Esophagus squamous epithelium (tissue), 5 donors: ENCODE measurements around the gene PRKCD. TPM values are rescaled to one million over a fixed set of nuclear protein-coding genes. Genes with fewer than 3 reads are reported as not detected.

Experiments used
- DNase-seq: peaks from one replicate; lab custom pipeline; 2025; lab: John Stamatoyannopoulos, UW
- H3K27ac ChIP-seq, 4 donors: fragments of 200-600 bp; sonication (generic); one replicate each; pipeline ENCODE4 v1.5.1; 2016 to 2019; ENCODE audit warnings: mild to moderate bottlenecking in 1 of 4
- H3K27me3 ChIP-seq, 4 donors: fragments of 200-600 bp; sonication (generic); 1 replicate in 3 of 4; 2 replicates in 1 of 4; pipeline versions ENCODE4 v1.5.1 to v1.6.0; 2017 to 2021; ENCODE audit warnings: antibody characterized with exemption in 1 of 4
- H3K36me3 ChIP-seq, 3 donors: fragments of 200-600 bp; sonication (generic); one replicate each; pipeline ENCODE4 v1.5.1; 2016 to 2019
- H3K4me1 ChIP-seq, 3 donors: fragments of 200-600 bp; sonication (generic); one replicate each; pipeline ENCODE4 v1.5.1; 2017 to 2019
- H3K4me3 ChIP-seq, 4 donors: fragments of 200-600 bp; sonication (generic); 1 replicate in 3 of 4; 2 replicates in 1 of 4; pipeline ENCODE4 v1.5.1; 2016 to 2019; ENCODE audit warnings: mild to moderate bottlenecking in 2 of 4, moderate library complexity in 1 of 4
- H3K9me3 ChIP-seq, 3 donors: fragments of 200-600 bp; sonication (generic); one replicate each; pipeline ENCODE4 v1.5.1; 2016 to 2019
- CTCF ChIP-seq, 6 experiments: fragments of 450-650 bp in 4 of 6; fragments of 200-600 bp in 2 of 6; sonication (generic) in 2 of 6; IDR thresholded peaks; one replicate each; pipeline ENCODE4 v1.5.1; 2016 to 2019; ENCODE audit warnings: antibody characterized with exemption in 6 of 6, mild to moderate bottlenecking in 4 of 6, moderate library complexity in 4 of 6
- POLR2A ChIP-seq, 4 donors: fragments of 450-650 bp; IDR thresholded peaks; one replicate each; pipeline ENCODE4 v1.6.1; 2017; ENCODE audit warnings: antibody characterized with exemption in 4 of 4, mild to moderate bottlenecking in 4 of 4, moderate library complexity in 3 of 4
- WGBS, 2 donors: methylation state at CpG; one replicate each; pipeline ENCODE4 v1.1.5; 2018; 5-methylcytosine and 5-hydroxymethylcytosine counted together
- intact Hi-C: fragments of 100-400 bp; cut with DNase I; formaldehyde crosslinking; loops from one replicate; pipeline ENCODE4 v1.15.0; 2022
- total RNA-seq, 4 donors: library from RNA; depleted of rRNA; stranded (reverse); fragments of >200 nt; gene quantifications; one replicate each; pipeline ENCODE4 v1.1.0, GENCODE V29; 2016
- donor health status: DM: yes; HTN: yes; CAD: no.

PRKCD gene
- total RNA-seq, 4 donors from 2014 or later: 8.8 to 21.5 (median 20.1) TPM

- H3K4me3 ChIP-seq: no peak overlapping the region
- DNase-seq: no peak
- WGBS, 2 donors: no CpG with 5 or more reads among the region's 15 CpGs
- no peaks in the 10 kb centered on the region for H3K9me3 ChIP-seq
- TF ChIP-seq POLR2A (IDR thresholded peaks at IDR 0.05) (no peak), CTCF (IDR thresholded peaks at IDR 0.05) (no peak)
- H3K27me3 ChIP-seq: no peaks in the 10 kb centered on the region
- H3K36me3 ChIP-seq: peaks cover 16 to 100% (median 26%) of the 10 kb centered on the region in 3 donors
- no peak overlapping the region for H3K27ac ChIP-seq
- peaks cover 0 to 9% (median 0%) of the 10 kb centered on the region in 3 donors for H3K4me1 ChIP-seq
- intact Hi-C loops: no loop called here
Measured at GRCh38 chr3:53178246-53178645, 17.2 kb downstream of the PRKCD start.

DNA sequence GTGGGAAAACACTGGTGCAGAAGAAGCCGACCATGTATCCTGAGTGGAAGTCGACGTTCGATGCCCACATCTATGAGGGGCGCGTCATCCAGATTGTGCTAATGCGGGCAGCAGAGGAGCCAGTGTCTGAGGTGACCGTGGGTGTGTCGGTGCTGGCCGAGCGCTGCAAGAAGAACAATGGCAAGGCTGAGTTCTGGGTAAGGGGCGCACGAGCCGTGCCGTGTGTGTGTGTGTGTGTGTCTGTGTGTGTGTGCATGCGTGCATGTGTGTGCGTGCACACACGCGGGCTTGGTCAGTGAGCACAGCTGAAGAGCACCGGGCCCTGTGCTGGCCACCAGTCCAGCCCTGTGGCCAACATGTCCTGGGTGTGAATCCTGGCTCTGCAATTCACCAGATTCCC lies 18.6 kb downstream of the PRKCD start:
- no peak for DNase-seq
- intact Hi-C loops: no loop called here
- Histone ChIP-seq H3K9me3 (no peaks in the 10 kb centered on the region), H3K4me1 (peaks cover 0 to 9% (median 0%) of the 10 kb centered on the region in 3 donors), H3K36me3 (peaks cover 22 to 99% (median 30%) of the 10 kb centered on the region in 3 donors), H3K27ac (no peak overlapping the region), H3K27me3 (no peaks in the 10 kb centered on the region), H3K4me3 (no peak overlapping the region)
- TF ChIP-seq CTCF (IDR thresholded peaks at IDR 0.05): no peak
- 93 to 94% methylated on average over 9 to 20 of the region's 20 CpGs for WGBS, 2 donors

DNA sequence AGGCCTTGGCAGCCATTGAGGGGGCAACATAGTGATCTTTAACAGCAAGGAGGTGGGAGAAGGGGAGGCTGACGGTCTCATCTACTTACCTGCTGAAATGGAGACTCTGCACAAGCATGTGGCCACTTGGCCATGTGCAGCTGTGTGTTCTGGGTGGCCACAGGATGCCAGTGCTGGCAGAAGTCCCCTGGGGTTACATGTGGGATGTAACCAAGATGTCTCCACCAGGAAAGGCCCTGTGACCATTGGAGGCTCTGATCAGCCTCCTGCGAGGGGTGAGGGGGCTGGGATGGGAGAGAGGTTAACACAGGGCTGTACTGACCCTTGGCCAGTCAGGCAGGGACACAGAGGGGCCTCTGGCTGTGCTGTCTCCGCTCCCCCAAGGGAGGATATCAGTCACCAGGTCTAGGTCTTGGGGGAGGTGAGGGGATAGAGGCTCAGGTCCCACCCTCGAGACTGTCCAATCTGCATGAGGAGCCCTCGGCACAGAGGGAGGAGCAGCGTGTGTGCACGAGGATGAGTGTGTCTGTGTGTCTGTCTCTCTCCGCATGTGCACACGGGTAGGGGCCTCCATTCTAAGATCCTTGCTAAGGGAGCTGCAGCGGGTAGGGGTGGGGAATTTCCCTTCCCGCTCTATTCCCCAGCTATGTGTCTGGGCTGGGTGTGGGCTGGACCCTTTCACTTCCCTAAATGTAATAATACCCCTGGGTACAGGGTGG lies 19.5 kb downstream of the PRKCD start:
- Histone ChIP-seq H3K27me3 (no peaks in the 10 kb centered on the region), H3K4me3 (no peak overlapping the region), H3K4me1 (peaks cover 0 to 9% (median 0%) of the 10 kb centered on the region in 3 donors), H3K27ac (peak overlapping the region in 1 of 4 donors; percentile 14), H3K9me3 (no peaks in the 10 kb centered on the region), H3K36me3 (peaks cover 24 to 99% (median 30%) of the 10 kb centered on the region in 3 donors)
- TF ChIP-seq POLR2A (IDR thresholded peaks at IDR 0.05): no peak
- no peak for TF ChIP-seq CTCF (IDR thresholded peaks at IDR 0.05)
- intact Hi-C loops: no loop called here
- no peak for DNase-seq
- WGBS, 2 donors: 80 to 85% methylated on average over 6 to 9 of the region's 11 CpGs

DNA sequence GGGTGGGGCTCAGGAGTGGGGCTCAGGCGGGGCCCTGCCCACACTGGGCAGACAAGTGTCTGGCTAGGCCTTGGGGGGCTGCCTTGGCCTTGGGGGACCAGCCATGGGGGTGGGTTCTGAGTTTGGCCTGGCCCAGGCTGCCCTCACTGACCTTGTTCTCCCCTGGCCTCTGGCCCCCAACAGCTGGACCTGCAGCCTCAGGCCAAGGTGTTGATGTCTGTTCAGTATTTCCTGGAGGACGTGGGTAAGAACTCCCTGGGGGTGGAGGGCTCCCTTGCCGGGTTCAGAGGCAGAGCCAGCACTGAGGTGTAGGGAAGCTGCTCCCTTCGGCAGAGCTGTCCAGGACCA lies 20.0 kb downstream of the PRKCD start:
- WGBS, 2 donors: 40 to 60% methylated on average over 1 of the region's 4 CpGs
- DNase-seq: no peak
- TF ChIP-seq POLR2A (IDR thresholded peaks at IDR 0.05) (no peak), CTCF (IDR thresholded peaks at IDR 0.05) (no peak)
- H3K4me1 ChIP-seq: peaks cover 0 to 9% (median 0%) of the 10 kb centered on the region in 3 donors
- H3K4me3 ChIP-seq: no peak overlapping the region
- intact Hi-C loops: no loop called here
- H3K27ac ChIP-seq: no peak overlapping the region
- H3K9me3 ChIP-seq: no peaks in the 10 kb centered on the region
- no peaks in the 10 kb centered on the region for H3K27me3 ChIP-seq
- H3K36me3 ChIP-seq: peaks cover 27 to 99% (median 34%) of the 10 kb centered on the region in 3 donors

- Histone ChIP-seq H3K36me3 (peaks cover 27 to 99% (median 39%) of the 10 kb centered on the region in 3 donors), H3K27ac (no peak overlapping the region), H3K4me1 (peaks cover 0 to 6% (median 0%) of the 10 kb centered on the region in 3 donors), H3K27me3 (no peaks in the 10 kb centered on the region), H3K4me3 (no peak overlapping the region), H3K9me3 (no peaks in the 10 kb centered on the region)
- DNase-seq: no peak
- no peak for TF ChIP-seq CTCF (IDR thresholded peaks at IDR 0.05)
- intact Hi-C loops: no loop called here
- WGBS, 2 donors: 89 to 94% methylated on average over 5 to 6 of the region's 11 CpGs
Measured at GRCh38 chr3:53181528-53181927, 20.5 kb downstream of the PRKCD start.
